Cardiac muscle cell (in vitro differentiated cells and primary cell): ENCODE data around the gene OR5B21. TPM values are rescaled to one million over a fixed set of nuclear protein-coding genes. Genes with fewer than 3 reads are reported as not detected.

Experiments used
- DNase-seq, 2 donors: peaks; one replicate each; pipeline versions ENCODE4 v3.0.0 to v3.0.0-alpha.2; 2010 to 2017; ENCODE audit warnings: low read depth in 1 of 2, low spot score in 1 of 2
- H3K27ac ChIP-seq: fragments of 200-600 bp; sonication (generic); 2 replicates; pipeline ENCODE4 v1.5.1; 2016
- H3K27me3 ChIP-seq: fragments of 200-600 bp; sonication (generic); 2 replicates; pipeline ENCODE4 v1.6.0; 2016; ENCODE audit warnings: control low read depth
- H3K36me3 ChIP-seq: fragments of 200-600 bp; sonication (generic); 2 replicates; pipeline ENCODE4 v1.5.1; 2016; ENCODE audit warnings: control low read depth
- H3K4me1 ChIP-seq: fragments of 200-600 bp; sonication (generic); 2 replicates; pipeline ENCODE4 v1.8.1; 2017; ENCODE audit warnings: low read depth, mild to moderate bottlenecking, mixed run types
- H3K4me3 ChIP-seq: fragments of 200-600 bp; sonication (generic); 2 replicates; pipeline ENCODE4 v1.5.1; 2016; ENCODE audit warnings: mild to moderate bottlenecking
- H3K9me3 ChIP-seq: fragments of 200-600 bp; sonication (generic); 2 replicates; pipeline ENCODE4 v1.5.1; 2017; ENCODE audit warnings: low read depth, mild to moderate bottlenecking, control low read depth
- polyA plus RNA-seq: library from polyadenylated mRNA; unstranded; fragments of >200 nt; fragmentation: Nextera tagmentation; extraction: Ambion mirVana; gene quantifications from 2 replicates; pipeline ENCODE4 v1.2.1, GENCODE V29; 2016
- total RNA-seq: library from RNA; depleted of rRNA; stranded (reverse); fragments of >200 nt; gene quantifications from 2 replicates; pipeline ENCODE4 v1.2.3, GENCODE V29; 2016
- TF ChIP-seq, protein P1 (sequence below): IDR thresholded peaks from 2 replicates; pipeline ENCODE4 v1.5.1; 2012; ENCODE audit warnings: low read depth, mild to moderate bottlenecking, low read length

Gene OR5B21
- total and polyA plus RNA-seq, 2 experiments from 2014 or later, result not detected

DNA sequence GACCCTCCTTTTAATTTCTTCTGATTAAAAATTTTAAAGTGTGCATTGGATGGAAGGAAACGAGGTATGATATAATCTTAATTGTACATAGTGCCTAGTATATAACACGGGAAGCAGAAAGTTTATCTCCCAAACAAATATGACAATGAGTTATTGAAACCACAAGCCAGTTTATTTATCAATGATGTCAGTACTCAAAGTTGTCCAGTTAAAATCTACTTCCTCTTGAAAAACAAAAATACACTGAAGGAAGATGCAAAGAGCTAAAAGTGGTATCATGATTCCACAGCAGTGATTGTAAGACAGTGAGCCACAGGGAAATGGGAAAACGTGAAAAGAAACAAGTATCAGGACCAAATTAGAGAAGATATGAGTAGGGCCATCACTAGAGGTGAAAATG lies 18.8 kb upstream of the OR5B21 start:
- H3K36me3 ChIP-seq, result no peaks in the 10 kb centered on the region
- H3K27ac ChIP-seq, result no peak overlapping the region
- DNase-seq, result no peak
- TF ChIP-seq, protein P1, sequence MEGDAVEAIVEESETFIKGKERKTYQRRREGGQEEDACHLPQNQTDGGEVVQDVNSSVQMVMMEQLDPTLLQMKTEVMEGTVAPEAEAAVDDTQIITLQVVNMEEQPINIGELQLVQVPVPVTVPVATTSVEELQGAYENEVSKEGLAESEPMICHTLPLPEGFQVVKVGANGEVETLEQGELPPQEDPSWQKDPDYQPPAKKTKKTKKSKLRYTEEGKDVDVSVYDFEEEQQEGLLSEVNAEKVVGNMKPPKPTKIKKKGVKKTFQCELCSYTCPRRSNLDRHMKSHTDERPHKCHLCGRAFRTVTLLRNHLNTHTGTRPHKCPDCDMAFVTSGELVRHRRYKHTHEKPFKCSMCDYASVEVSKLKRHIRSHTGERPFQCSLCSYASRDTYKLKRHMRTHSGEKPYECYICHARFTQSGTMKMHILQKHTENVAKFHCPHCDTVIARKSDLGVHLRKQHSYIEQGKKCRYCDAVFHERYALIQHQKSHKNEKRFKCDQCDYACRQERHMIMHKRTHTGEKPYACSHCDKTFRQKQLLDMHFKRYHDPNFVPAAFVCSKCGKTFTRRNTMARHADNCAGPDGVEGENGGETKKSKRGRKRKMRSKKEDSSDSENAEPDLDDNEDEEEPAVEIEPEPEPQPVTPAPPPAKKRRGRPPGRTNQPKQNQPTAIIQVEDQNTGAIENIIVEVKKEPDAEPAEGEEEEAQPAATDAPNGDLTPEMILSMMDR, result no peak
- no peaks in the 10 kb centered on the region for H3K4me1 ChIP-seq
- no peak overlapping the region for H3K4me3 ChIP-seq
- no peaks in the 10 kb centered on the region for H3K9me3 ChIP-seq
- no peaks in the 10 kb centered on the region for H3K27me3 ChIP-seq

DNA sequence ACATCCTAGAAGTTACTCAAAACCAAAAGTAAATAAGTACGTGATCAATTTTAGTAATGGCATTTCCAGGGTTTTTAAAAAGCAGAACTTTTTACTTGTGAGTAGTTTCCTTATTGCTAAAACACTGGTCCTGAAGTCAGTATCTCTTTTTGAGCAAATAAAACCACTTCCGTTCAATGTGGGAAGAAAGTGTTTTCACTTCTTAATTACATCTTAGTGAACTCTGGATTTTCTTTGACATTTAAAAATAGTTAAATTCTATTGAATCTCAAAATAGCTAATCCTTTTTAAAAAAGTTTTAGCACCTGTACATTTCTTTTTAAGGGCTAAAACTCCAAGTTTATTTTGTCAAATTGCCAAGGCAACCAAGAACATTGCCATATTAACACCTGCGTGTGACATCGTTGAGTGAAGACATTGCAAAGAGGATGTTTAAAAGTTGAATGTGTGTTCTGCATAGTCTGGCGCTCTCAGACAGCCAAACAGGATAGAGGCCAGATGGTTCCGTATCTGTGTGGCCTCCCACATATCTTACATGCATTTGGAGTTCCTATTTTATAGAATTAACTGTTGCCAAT lies 17.2 kb upstream of the OR5B21 start:
- H3K4me1 ChIP-seq, result no peaks in the 10 kb centered on the region
- no peaks in the 10 kb centered on the region for H3K9me3 ChIP-seq
- peak in 1 of 2 donors; percentile 31 for DNase-seq
- peaks cover 7% of the 10 kb centered on the region for H3K27me3 ChIP-seq
- no peak overlapping the region for H3K4me3 ChIP-seq
- no peaks in the 10 kb centered on the region for H3K36me3 ChIP-seq
- H3K27ac ChIP-seq, result no peak overlapping the region
- TF ChIP-seq, protein P1, result no peak

DNA sequence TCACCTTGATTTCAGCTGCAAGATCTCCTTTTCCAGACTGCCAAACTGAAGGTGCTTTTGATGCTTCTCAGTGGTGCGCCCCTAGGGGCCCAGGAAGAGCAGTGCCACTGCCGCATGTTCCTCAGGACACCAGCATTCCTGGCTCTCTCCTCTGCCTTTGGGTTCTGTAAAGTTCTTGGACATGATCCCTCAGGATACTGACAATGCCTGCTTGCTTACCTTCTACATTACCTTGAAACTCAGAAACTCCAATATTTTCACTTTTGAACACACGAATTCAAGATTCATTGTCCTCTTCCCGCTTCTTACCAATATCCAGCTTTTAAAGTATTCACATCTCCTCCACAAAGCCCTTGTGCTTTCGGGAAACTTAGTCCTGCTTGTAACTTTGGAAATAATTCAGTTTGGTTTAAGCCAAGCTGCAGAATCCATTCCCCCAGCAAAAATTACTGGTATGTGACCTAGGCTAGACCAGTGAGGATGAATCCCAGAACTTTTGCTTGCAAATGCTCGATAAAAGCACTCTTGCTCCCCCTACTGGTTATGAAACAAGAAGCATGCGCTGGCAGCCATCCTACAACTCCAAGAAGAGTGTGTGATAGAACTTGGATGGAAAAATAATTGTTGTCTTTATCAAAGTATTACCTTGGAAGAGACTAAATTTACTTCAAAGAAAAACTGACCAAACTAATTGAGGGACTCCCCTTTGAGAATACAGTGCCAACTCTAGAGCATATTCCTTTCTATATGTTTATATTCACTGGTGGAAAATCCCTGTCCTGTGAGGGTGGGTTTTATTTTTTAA lies 16.5 kb upstream of the OR5B21 start:
- H3K4me3 ChIP-seq, result no peak overlapping the region
- H3K27me3 ChIP-seq, result peaks cover 14% of the 10 kb centered on the region
- no peaks in the 10 kb centered on the region for H3K9me3 ChIP-seq
- no peaks in the 10 kb centered on the region for H3K4me1 ChIP-seq
- H3K27ac ChIP-seq, result no peak overlapping the region
- H3K36me3 ChIP-seq, result no peaks in the 10 kb centered on the region
- TF ChIP-seq, protein P1, result peak; percentile 89
- peak; percentile 83 to 92 for DNase-seq

DNA sequence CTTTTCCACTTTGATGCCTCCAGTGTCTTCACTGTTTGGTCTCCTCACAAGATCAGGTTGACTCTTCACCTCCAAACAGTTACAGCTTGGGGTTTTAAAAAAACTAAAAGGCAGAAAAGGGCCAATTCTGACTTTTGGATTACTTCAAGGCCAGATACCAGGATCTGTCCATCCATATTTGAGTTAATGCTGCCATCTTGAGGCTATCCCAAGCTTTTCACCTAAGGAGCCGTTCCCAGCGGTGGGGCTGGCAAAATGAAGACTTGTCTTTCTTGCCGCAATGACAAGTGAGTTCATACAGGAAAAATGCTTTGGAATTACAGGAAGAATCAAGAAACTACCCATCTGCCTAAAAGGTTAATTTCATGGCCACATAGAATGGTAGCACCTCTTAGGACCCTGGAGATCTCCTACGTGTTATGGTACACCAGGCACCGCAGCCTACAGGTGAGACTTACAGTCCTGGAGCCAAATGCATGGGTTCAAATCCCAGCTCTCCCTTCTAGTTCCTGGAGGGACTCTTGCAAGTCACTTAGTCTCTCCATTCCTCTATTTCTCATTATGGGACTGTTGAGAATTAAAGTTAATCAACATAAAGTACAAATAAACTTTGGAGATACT lies 6.0 kb upstream of the OR5B21 start:
- no peak overlapping the region for H3K4me3 ChIP-seq
- TF ChIP-seq, protein P1, result peak; percentile 69
- H3K27ac ChIP-seq, result no peak overlapping the region
- no peaks in the 10 kb centered on the region for H3K9me3 ChIP-seq
- H3K27me3 ChIP-seq, result peaks cover 25% of the 10 kb centered on the region
- H3K36me3 ChIP-seq, result no peaks in the 10 kb centered on the region
- DNase-seq, result peak; percentile 52 to 77
- no peaks in the 10 kb centered on the region for H3K4me1 ChIP-seq

DNA sequence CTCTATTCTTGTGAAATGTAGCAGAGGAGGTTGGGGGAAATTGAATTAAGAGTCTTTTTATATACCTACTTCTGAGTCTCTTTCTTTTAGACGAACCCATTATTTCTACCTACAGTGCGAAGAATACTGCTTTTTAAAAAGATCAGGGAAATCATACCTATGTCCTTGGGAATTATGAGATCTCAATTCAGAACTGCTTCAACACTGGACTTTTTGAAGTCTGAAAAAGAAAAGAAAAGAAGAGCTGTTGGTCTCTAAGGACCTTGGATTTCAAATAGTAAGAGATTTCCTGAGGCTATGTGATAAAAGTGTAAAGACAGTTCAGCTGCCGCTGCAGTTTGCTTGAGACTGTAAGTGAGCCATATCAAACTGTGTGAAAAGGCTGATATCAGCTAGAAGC lies 3.7 kb upstream of the OR5B21 start:
- Histone ChIP-seq H3K36me3 (no peaks in the 10 kb centered on the region), H3K4me3 (no peak overlapping the region), H3K27ac (no peak overlapping the region), H3K9me3 (no peaks in the 10 kb centered on the region), H3K4me1 (no peaks in the 10 kb centered on the region), H3K27me3 (peaks cover 16% of the 10 kb centered on the region)
- TF ChIP-seq, protein P1, result no peak
- DNase-seq, result no peak
